T-cell (primary cell): ENCODE data around the gene XPNPEP3. TPM values are rescaled to one million over a fixed set of nuclear protein-coding genes. Genes with fewer than 3 reads are reported as not detected.

Experiments used
- ATAC-seq, 4 experiments: fragments of 200-7000 bp in 3 of 4; fragments of 150-1000 bp in 1 of 4; cut with Tn5 transposase; replicated peaks in 1 of 4; 1 replicate in 3 of 4; 2 replicates in 1 of 4; pipeline ENCODE4 v1.10.0; 2021; ENCODE audit warnings: moderate library complexity in 3 of 4, mild to moderate bottlenecking in 2 of 4, moderate number of reproducible peaks in 1 of 4
- CTCF ChIA-PET, 2 donors: fragments of 300-600 bp; sonication (Branson Sonifier 250); formaldehyde crosslinking; loops; one replicate each; lab custom pipeline; 2022; ENCODE audit warnings: antibody characterized with exemption in 2 of 2; lab: Charles Lee
- POLR2A ChIA-PET, 2 donors: fragments of 300-600 bp; sonication (Branson Sonifier 250); formaldehyde crosslinking; loops; one replicate each; lab custom pipeline; 2022; ENCODE audit warnings: antibody characterized with exemption in 2 of 2; lab: Charles Lee
- DNase-seq, 35 experiments: peaks; one replicate each; pipeline versions ENCODE4 v3.0.0 to v3.0.0-alpha.2; 2013 to 2023
- H3K27ac ChIP-seq: one replicate; pipeline ENCODE4 v1.5.1; 2013; ENCODE audit warnings: low read length
- H3K27me3 ChIP-seq, 2 experiments: replicated peaks in 1 of 2; 1 replicate in 1 of 2; 2 replicates in 1 of 2; pipeline versions ENCODE4 v1.6.1 to v1.7.0; 2013; ENCODE audit warnings: low read length in 1 of 2, mixed read lengths in 1 of 2; ENCODE audit not compliant: control insufficient read depth in 2 of 2, insufficient read depth in 2 of 2; ENCODE audit errors: extremely low read depth in 1 of 2
- H3K36me3 ChIP-seq, 2 donors: 1 replicate in 1 of 2; 2 replicates in 1 of 2; pipeline versions ENCODE4 v1.6.1 to v1.7.0; 2013; ENCODE audit warnings: low read length in 1 of 2; ENCODE audit not compliant: control insufficient read depth in 2 of 2, insufficient read depth in 1 of 2; ENCODE audit errors: extremely low read depth in 1 of 2
- H3K4me1 ChIP-seq, 2 experiments: 1 replicate in 1 of 2; 2 replicates in 1 of 2; pipeline versions ENCODE4 v1.6.1 to v1.7.0; 2013; ENCODE audit warnings: low read length in 2 of 2, mixed read lengths in 1 of 2; ENCODE audit not compliant: insufficient read depth in 2 of 2, control insufficient read depth in 1 of 2; ENCODE audit errors: extremely low read depth in 1 of 2
- H3K4me3 ChIP-seq, 2 donors: 1 replicate in 1 of 2; 2 replicates in 1 of 2; pipeline versions ENCODE4 v1.5.1 to v1.7.0; 2013; ENCODE audit warnings: mild to moderate bottlenecking in 2 of 2, low read length in 1 of 2, moderate library complexity in 1 of 2; ENCODE audit not compliant: control insufficient read depth in 1 of 2; ENCODE audit errors: extremely low read depth in 1 of 2
- H3K9me3 ChIP-seq: 2 replicates; pipeline ENCODE4 v1.7.0; 2013
- H3K27ac Mint-ChIP-seq, 2 donors: one replicate each; pipeline ENCODE4 v1.8.0; 2020 to 2021; ENCODE audit warnings: mild to moderate bottlenecking in 2 of 2, mixed read lengths in 2 of 2
- H3K27me3 Mint-ChIP-seq, 2 donors: one replicate each; pipeline ENCODE4 v1.8.0; 2021 to 2022; ENCODE audit warnings: mixed read lengths in 2 of 2
- H3K36me3 Mint-ChIP-seq: one replicate; pipeline ENCODE4 v1.8.0; 2021; ENCODE audit warnings: mixed read lengths
- H3K4me1 Mint-ChIP-seq, 3 donors: one replicate each; pipeline ENCODE4 v1.8.0; 2020 to 2022; ENCODE audit warnings: mixed read lengths in 3 of 3, mild to moderate bottlenecking in 1 of 3
- H3K4me3 Mint-ChIP-seq, 3 donors: one replicate each; pipeline ENCODE4 v1.8.0; 2020 to 2022; ENCODE audit warnings: mild to moderate bottlenecking in 3 of 3, mixed read lengths in 3 of 3, moderate library complexity in 3 of 3
- H3K9me3 Mint-ChIP-seq, 3 donors: one replicate each; pipeline ENCODE4 v1.8.0; 2020 to 2022; ENCODE audit warnings: mixed read lengths in 3 of 3
- WGBS: methylation state at CpG from one replicate; pipeline ENCODE4 v1.1.5; 2013; ENCODE audit warnings: missing lambda C conversion rate; ENCODE audit not compliant: insufficient coverage; 5-methylcytosine and 5-hydroxymethylcytosine counted together
- total RNA-seq, 35 experiments: library from RNA in 6 of 35; stranded (reverse) in 6 of 35; fragments of 120-200 nt in 1 of 35; gene quantifications; one replicate each; pipeline versions ENCODE4 v1.2.1 to v1.2.4 and lab custom pipeline; 2013 to 2026

Gene XPNPEP3
- total RNA-seq, 5 donors from 2014 or later (not counting 1 experiment from before 2014, with no cell fraction given): 15.1 to 20.7 (median 15.8) TPM

GRCh38 chr22:40975366-40975765, 118.4 kb downstream of the XPNPEP3 start:
- H3K27ac Mint-ChIP-seq: no peak overlapping the region
- ChIA-PET CTCF (no interaction called here), POLR2A (no interaction called here)
- ATAC-seq: no peak
- H3K27ac ChIP-seq: no peak overlapping the region
- H3K27me3 Mint-ChIP-seq: no peaks in the 10 kb centered on the region
- DNase-seq: no peak
- no peaks in the 10 kb centered on the region for H3K4me1 Mint-ChIP-seq
- peaks cover 4 to 22% of the 10 kb centered on the region in 2 donors for H3K36me3 ChIP-seq
- no peaks in the 10 kb centered on the region for H3K4me1 ChIP-seq
- no CpG with 5 or more reads among the region's 1 CpG for WGBS
- no peaks in the 10 kb centered on the region for H3K9me3 ChIP-seq
- H3K36me3 Mint-ChIP-seq: peaks cover 13% of the 10 kb centered on the region
- no peaks in the 10 kb centered on the region for H3K27me3 ChIP-seq
- H3K4me3 Mint-ChIP-seq: no peak overlapping the region
- no peaks in the 10 kb centered on the region for H3K9me3 Mint-ChIP-seq
- H3K4me3 ChIP-seq: no peak overlapping the region

GRCh38 chr22:40976866-40977700, 120.1 kb downstream of the XPNPEP3 start:
- H3K4me3 ChIP-seq: no peak overlapping the region
- no peak for DNase-seq
- Mint-ChIP-seq H3K4me1 (no peaks in the 10 kb centered on the region), H3K27ac (no peak overlapping the region), H3K9me3 (no peaks in the 10 kb centered on the region), H3K4me3 (no peak overlapping the region), H3K27me3 (no peaks in the 10 kb centered on the region), H3K36me3 (peaks cover 7% of the 10 kb centered on the region)
- H3K27me3 ChIP-seq: no peaks in the 10 kb centered on the region
- ChIA-PET POLR2A (interaction anchor here (0.6 to 0.7 kb wide), 2 partner anchors 39 to 250 kb away, joined by 3 to 10 read pairs; no protein-coding TSS in a partner anchor), CTCF (interaction anchor here in 1 of 2 donors (0.7 kb wide), 1 partner anchor 8 kb away, joined by 3 read pairs; no protein-coding TSS in a partner anchor)
- H3K9me3 ChIP-seq: no peaks in the 10 kb centered on the region
- H3K4me1 ChIP-seq: no peaks in the 10 kb centered on the region
- no peak for ATAC-seq
- WGBS: 84% methylated on average over 13 of the region's 18 CpGs
- no peak overlapping the region for H3K27ac ChIP-seq
- peaks cover 4 to 11% of the 10 kb centered on the region in 2 donors for H3K36me3 ChIP-seq

- H3K27ac Mint-ChIP-seq: no peak overlapping the region
- H3K27me3 ChIP-seq: no peaks in the 10 kb centered on the region
- no peaks in the 10 kb centered on the region for H3K9me3 ChIP-seq
- H3K36me3 Mint-ChIP-seq: no peaks in the 10 kb centered on the region
- no peak for ATAC-seq
- H3K36me3 ChIP-seq: no peaks in the 10 kb centered on the region
- H3K9me3 Mint-ChIP-seq: no peaks in the 10 kb centered on the region
- no peaks in the 10 kb centered on the region for H3K27me3 Mint-ChIP-seq
- H3K4me1 ChIP-seq: no peaks in the 10 kb centered on the region
- H3K27ac ChIP-seq: no peak overlapping the region
- 100% methylated on average over 2 of the region's 7 CpGs for WGBS
- DNase-seq: no peak
- no peaks in the 10 kb centered on the region for H3K4me1 Mint-ChIP-seq
- ChIA-PET CTCF (no interaction called here), POLR2A (no interaction called here)
- H3K4me3 ChIP-seq: no peak overlapping the region
- H3K4me3 Mint-ChIP-seq: no peak overlapping the region
These were observed 122.2 kb downstream of the XPNPEP3 start for GRCh38 chr22:40979198-40979597.

- Histone ChIP-seq H3K9me3 (no peaks in the 10 kb centered on the region), H3K4me1 (no peaks in the 10 kb centered on the region), H3K4me3 (no peak overlapping the region), H3K27me3 (no peaks in the 10 kb centered on the region), H3K27ac (no peak overlapping the region), H3K36me3 (no peaks in the 10 kb centered on the region)
- no peak for DNase-seq
- POLR2A ChIA-PET: no interaction called here
- Mint-ChIP-seq H3K4me1 (no peaks in the 10 kb centered on the region), H3K27me3 (no peaks in the 10 kb centered on the region), H3K27ac (no peak overlapping the region), H3K36me3 (no peaks in the 10 kb centered on the region), H3K9me3 (no peaks in the 10 kb centered on the region), H3K4me3 (no peak overlapping the region)
- CTCF ChIA-PET: no interaction called here
- ATAC-seq: no peak
- WGBS: 94% methylated on average over 6 of the region's 8 CpGs
These were observed 122.9 kb downstream of the XPNPEP3 start for GRCh38 chr22:40979871-40980270.

Other genes starting within 250 kb of the XPNPEP3 start
- 100 to 1,000 TPM in 3 of 5 donors, 10 to 100 TPM in 2; 81.9 to 118 (median 114) TPM for gene MRTFA, start 220.4 kb upstream of the XPNPEP3 start, total RNA-seq
- gene MCHR1, start 177.7 kb upstream of the XPNPEP3 start, total RNA-seq: not detected
- gene SLC25A17, start 37.8 kb upstream of the XPNPEP3 start, total RNA-seq: 10 to 100 TPM in 4 of 5 donors, 1 to 10 TPM in 1; 8.9 to 14.2 (median 12.7) TPM
- gene ST13, start 509 bp upstream of the XPNPEP3 start, total RNA-seq: 100 to 1,000 TPM; 135 to 186 (median 140) TPM
- gene DNAJB7, start 5.0 kb downstream of the XPNPEP3 start, total RNA-seq: not detected
- 10 to 100 TPM; 27.1 to 46.1 (median 39.7) TPM for gene RBX1, start 94.2 kb downstream of the XPNPEP3 start, total RNA-seq
- 100 to 1,000 TPM in 3 of 5 donors, 10 to 100 TPM in 2; 97.6 to 161 (median 101) TPM for gene EP300, start 235.4 kb downstream of the XPNPEP3 start, total RNA-seq